Chondrocyte (in vitro differentiated cells): ENCODE data around the gene AK4. TPM values are rescaled to one million over a fixed set of nuclear protein-coding genes. Genes with fewer than 3 reads are reported as not detected.

ENCODE experiments used
- DNase-seq: peaks from one replicate; pipeline ENCODE4 v3.0.0; 2021; ENCODE audit warnings: mixed read lengths, low spot score
- H3K27ac Mint-ChIP-seq: one replicate; pipeline ENCODE4 v1.8.0; 2021; ENCODE audit warnings: mild to moderate bottlenecking, moderate library complexity, mixed read lengths; ENCODE audit not compliant: unreplicated experiment
- H3K27me3 Mint-ChIP-seq: 2 replicates; pipeline ENCODE4 v1.8.0; 2021; ENCODE audit warnings: low read depth, mixed read lengths
- H3K36me3 Mint-ChIP-seq: 2 replicates; pipeline ENCODE4 v1.8.0; 2021; ENCODE audit warnings: low read depth, mixed read lengths
- H3K4me1 Mint-ChIP-seq: 2 replicates; pipeline ENCODE4 v1.8.0; 2021; ENCODE audit warnings: low read depth, mild to moderate bottlenecking, mixed read lengths
- H3K4me3 Mint-ChIP-seq: one replicate; pipeline ENCODE4 v1.8.0; 2021; ENCODE audit warnings: mild to moderate bottlenecking, moderate library complexity, mixed read lengths; ENCODE audit not compliant: unreplicated experiment
- H3K9me3 Mint-ChIP-seq: 2 replicates; pipeline ENCODE4 v1.8.0; 2021; ENCODE audit warnings: low read depth, mixed read lengths
- total RNA-seq: library from RNA; stranded (reverse); gene quantifications from 3 replicates; pipeline ENCODE4 v1.2.1, GENCODE V29; 2021
- TF ChIP-seq, protein P1 (sequence below): fragments of 200-600 bp; sonication (generic); IDR thresholded peaks from 2 replicates; pipeline ENCODE4 v1.5.0; 2021; ENCODE audit warnings: antibody characterized with exemption, mild to moderate bottlenecking, moderate library complexity

Gene AK4
- total RNA-seq, 1 donor from 2014 or later = 87.9 TPM

DNA sequence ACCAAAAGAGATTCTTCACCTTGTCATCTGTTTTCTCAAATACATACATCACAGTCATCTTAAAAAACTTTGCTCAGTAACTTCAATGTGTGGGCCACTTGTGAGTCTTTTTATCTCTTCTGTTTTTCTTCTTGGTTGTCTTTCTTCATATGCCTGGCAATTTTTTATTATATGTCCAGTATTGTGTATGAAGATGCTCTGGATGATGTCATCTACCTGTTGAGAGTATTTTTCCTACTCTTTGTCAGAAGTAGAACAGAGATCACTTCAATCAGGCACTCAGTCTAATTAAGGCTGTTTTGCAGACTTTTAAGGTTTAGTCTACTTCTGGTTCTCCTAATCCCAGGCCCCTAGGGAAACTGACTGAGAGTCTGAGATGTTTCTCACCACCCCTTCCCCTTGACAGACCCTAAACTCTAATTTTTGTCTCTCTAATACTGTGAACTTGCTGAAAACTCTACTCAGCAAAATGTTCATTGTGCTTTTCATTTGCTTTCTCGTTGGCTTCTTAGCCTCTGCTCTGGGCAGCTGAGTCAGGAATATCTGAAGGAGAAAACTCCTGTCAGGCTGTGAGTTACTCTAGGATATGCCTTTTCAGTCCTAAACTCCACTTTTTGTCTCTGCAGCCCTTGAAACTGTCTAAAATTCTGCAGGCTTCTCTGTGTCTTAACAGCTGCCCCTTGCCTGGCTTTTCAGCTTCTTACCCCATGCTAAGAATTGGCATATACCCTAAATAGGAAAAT, 128.4 kb downstream of the AK4 start:
- Mint-ChIP-seq H3K27me3 (no peaks in the 10 kb centered on the region), H3K4me1 (peaks cover 47% of the 10 kb centered on the region), H3K27ac (peak overlapping the region; percentile 8), H3K9me3 (no peaks in the 10 kb centered on the region), H3K36me3 (no peaks in the 10 kb centered on the region), H3K4me3 (no peak overlapping the region)
- TF ChIP-seq, protein P1, sequence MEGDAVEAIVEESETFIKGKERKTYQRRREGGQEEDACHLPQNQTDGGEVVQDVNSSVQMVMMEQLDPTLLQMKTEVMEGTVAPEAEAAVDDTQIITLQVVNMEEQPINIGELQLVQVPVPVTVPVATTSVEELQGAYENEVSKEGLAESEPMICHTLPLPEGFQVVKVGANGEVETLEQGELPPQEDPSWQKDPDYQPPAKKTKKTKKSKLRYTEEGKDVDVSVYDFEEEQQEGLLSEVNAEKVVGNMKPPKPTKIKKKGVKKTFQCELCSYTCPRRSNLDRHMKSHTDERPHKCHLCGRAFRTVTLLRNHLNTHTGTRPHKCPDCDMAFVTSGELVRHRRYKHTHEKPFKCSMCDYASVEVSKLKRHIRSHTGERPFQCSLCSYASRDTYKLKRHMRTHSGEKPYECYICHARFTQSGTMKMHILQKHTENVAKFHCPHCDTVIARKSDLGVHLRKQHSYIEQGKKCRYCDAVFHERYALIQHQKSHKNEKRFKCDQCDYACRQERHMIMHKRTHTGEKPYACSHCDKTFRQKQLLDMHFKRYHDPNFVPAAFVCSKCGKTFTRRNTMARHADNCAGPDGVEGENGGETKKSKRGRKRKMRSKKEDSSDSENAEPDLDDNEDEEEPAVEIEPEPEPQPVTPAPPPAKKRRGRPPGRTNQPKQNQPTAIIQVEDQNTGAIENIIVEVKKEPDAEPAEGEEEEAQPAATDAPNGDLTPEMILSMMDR = no peak
- no peak for DNase-seq

DNA sequence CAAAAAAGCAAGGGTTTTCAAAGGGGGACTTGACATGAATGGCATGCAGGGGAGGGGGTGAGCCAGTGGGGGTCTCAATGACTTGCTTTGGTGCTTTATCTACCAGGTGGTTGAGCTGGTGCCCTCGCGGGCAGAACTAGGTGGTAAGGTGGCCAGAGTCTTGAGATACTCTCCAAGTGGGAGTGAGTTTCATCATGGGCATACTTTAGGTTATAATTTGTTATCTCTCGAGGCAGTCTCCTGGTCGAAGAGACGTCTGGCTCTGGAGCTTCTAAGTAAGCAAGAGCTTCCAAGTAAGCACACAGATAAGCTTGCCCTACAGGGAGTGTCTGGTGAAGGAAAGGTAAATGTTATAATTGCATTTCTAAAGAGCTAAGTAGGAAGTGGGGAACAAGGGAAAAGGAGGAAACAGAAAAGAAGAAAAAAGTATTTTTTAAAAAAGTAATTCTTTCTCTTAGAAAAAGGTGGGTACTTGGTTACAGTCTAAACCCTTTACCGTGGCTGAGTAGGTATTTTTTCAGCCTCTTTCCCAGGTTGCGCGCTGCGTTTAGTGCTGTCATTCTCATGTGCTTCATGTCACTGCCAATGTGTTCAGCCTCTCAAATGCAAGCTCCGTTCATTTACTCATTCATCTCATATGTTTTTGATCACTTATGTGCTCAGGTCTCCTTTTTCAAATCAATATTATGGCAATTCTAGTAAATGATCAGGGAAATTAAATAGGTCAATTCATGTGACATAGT, 129.8 kb downstream of the AK4 start:
- Mint-ChIP-seq H3K4me1 (peaks cover 54% of the 10 kb centered on the region), H3K9me3 (no peaks in the 10 kb centered on the region), H3K36me3 (no peaks in the 10 kb centered on the region), H3K27me3 (no peaks in the 10 kb centered on the region), H3K4me3 (peak overlapping the region; percentile 49), H3K27ac (peak overlapping the region; percentile 82)
- no peak for DNase-seq
- TF ChIP-seq, protein P1 = no peak

DNA sequence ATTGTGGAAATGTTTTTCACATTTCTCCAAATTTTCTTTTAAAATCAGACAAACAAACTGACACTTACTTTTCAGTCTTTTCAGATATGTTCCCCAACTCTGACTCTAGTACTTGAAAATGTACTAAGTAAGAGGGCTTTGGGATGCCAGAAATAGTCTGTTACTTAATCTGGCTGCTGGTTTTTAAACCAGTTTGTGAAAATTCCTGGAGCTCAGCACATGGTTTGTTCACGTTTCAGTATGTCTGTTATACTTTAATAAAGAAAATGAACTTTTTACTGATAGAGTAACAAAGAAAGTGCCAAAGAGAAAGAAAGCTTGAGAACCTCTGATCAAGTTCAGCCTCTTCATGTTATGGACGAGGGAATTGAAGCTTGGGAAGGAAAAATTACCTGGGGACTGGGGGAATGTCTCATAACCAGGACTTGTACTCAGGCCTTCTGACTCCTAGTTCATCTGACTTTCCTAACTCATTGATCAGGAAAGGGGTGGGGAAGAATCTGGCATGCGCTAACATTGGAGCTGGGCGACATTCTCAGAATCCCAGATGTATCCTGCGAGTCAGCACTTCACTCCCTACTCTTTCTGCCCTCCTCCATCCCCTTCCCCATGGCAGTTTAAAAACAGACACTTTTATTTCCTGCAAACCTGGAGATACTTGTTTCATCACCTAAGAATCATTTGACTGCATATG, 130.5 kb downstream of the AK4 start:
- Mint-ChIP-seq H3K4me1 (peaks cover 60% of the 10 kb centered on the region), H3K36me3 (no peaks in the 10 kb centered on the region), H3K9me3 (no peaks in the 10 kb centered on the region), H3K4me3 (peak overlapping the region; percentile 49), H3K27ac (peak overlapping the region; percentile 89), H3K27me3 (no peaks in the 10 kb centered on the region)
- no peak for DNase-seq
- TF ChIP-seq, protein P1 = no peak

DNA sequence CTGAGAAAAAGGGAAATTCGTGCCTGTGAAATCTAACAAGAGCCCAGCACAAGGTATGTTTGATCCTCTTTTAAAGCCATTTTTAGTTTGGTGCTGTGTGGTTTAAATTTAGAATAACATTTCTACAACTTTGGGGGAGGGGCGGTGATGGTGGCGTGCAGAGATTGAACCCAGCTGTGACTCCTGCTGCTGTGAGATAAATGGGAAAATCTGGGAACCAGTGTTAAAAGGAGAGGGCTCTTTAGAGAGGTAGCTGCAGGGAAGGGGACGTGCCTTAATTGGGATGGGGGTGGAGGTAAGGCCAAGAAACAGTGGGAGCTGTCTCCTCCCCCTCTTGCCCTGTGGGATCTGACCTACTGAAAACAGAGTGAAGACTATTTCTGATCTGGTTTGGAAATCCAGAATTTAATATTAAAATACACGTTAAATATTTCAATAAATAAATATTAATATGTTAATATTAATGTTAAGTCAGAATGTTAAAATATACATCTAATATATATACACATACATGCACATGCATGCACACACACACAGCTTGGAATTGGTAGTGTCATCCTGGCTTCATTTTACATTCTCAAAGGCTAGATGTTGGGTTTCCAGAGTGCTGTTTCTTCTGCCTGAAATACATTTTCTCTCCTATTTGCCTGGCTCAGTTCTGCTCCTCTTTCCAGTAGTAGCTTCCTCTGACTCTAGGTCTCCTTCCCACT, 131.2 kb downstream of the AK4 start:
- peaks cover 67% of the 10 kb centered on the region for H3K4me1 Mint-ChIP-seq
- H3K9me3 Mint-ChIP-seq = no peaks in the 10 kb centered on the region
- peaks cover 2% of the 10 kb centered on the region for H3K36me3 Mint-ChIP-seq
- H3K27me3 Mint-ChIP-seq = no peaks in the 10 kb centered on the region
- peak overlapping the region; percentile 49 for H3K4me3 Mint-ChIP-seq
- H3K27ac Mint-ChIP-seq = peak overlapping the region; percentile 89
- DNase-seq = no peak
- TF ChIP-seq, protein P1 = no peak

Other genes starting within 250 kb of the AK4 start
- 105 to 112 TPM (median 110 TPM) in 3 replicates for gene JAK1, start 181.7 kb upstream of the AK4 start, total RNA-seq
- 16.7 to 24.7 TPM (median 18.9 TPM) in 3 replicates for gene DNAJC6, start 161.3 kb downstream of the AK4 start, total RNA-seq